Common myeloid progenitor, CD34-positive (primary cell): ENCODE results near the gene AMN1.
"Not testable (repeated sequence)": the region's sequence is repeated elsewhere in the genome, so short reads cannot be mapped to it uniquely, and the experiment has no call there.

Experiments
- CTCF ChIA-PET: fragments of 350-600 bp; sonication (Branson Sonifier 250); formaldehyde crosslinking; loops from one replicate; lab custom pipeline; 2021; ENCODE audit warnings: antibody characterized with exemption; lab: Charles Lee
- POLR2A ChIA-PET: fragments of 350-600 bp; sonication (Branson Sonifier 250); formaldehyde crosslinking; loops from one replicate; lab custom pipeline; 2021; ENCODE audit warnings: antibody characterized with exemption; lab: Charles Lee
- DNase-seq, 3 donors: peaks; one replicate each; pipeline versions ENCODE4 v3.0.0 to v3.0.0-alpha.2; 2013
- H3K27ac ChIP-seq, 2 experiments: 1 replicate in 1 of 2; 2 replicates in 1 of 2; pipeline ENCODE4 v1.7.0; 2013; ENCODE audit warnings: inconsistent platforms in 2 of 2, low read length in 2 of 2, mild to moderate bottlenecking in 2 of 2, low read depth in 1 of 2, moderate library complexity in 1 of 2; ENCODE audit not compliant: severe bottlenecking in 2 of 2, insufficient read depth in 1 of 2, poor library complexity in 1 of 2
- H3K27me3 ChIP-seq, 5 experiments: replicated peaks in 2 of 5; 1 replicate in 3 of 5; 2 replicates in 2 of 5; pipeline versions ENCODE4 v1.6.1 to v1.7.0; 2013; ENCODE audit warnings: low read length in 4 of 5, mild to moderate bottlenecking in 2 of 5, moderate library complexity in 2 of 5, inconsistent platforms in 1 of 5; ENCODE audit not compliant: insufficient read depth in 5 of 5, control insufficient read depth in 4 of 5
- H3K36me3 ChIP-seq, 4 experiments: 1 replicate in 2 of 4; 2 replicates in 2 of 4; pipeline versions ENCODE4 v1.6.1 to v1.7.0; 2013; ENCODE audit warnings: low read length in 3 of 4, control low read depth in 1 of 4, mild to moderate bottlenecking in 1 of 4; ENCODE audit not compliant: control insufficient read depth in 4 of 4, insufficient read depth in 4 of 4
- H3K4me1 ChIP-seq, 4 experiments: 1 replicate in 3 of 4; 2 replicates in 1 of 4; pipeline versions ENCODE4 v1.6.1 to v1.7.1; 2013; ENCODE audit warnings: low read length in 3 of 4, mild to moderate bottlenecking in 3 of 4, control low read depth in 1 of 4, inconsistent platforms in 1 of 4, moderate library complexity in 1 of 4; ENCODE audit not compliant: control insufficient read depth in 4 of 4, insufficient read depth in 4 of 4; ENCODE audit errors: control extremely low read depth in 1 of 4
- H3K4me3 ChIP-seq, 7 experiments: 1 replicate in 4 of 7; 2 replicates in 3 of 7; pipeline versions ENCODE4 v1.5.1 to v1.7.0; 2013; ENCODE audit warnings: mild to moderate bottlenecking in 7 of 7, low read length in 6 of 7, moderate library complexity in 6 of 7, inconsistent platforms in 2 of 7, low read depth in 2 of 7, control low read depth in 1 of 7; ENCODE audit not compliant: insufficient read depth in 4 of 7, control insufficient read depth in 1 of 7; ENCODE audit errors: extremely low read depth in 1 of 7
- H3K9me3 ChIP-seq, 5 experiments: 1 replicate in 4 of 5; 2 replicates in 1 of 5; pipeline versions ENCODE4 v1.6.1 to v1.7.1; 2013; ENCODE audit warnings: low read length in 4 of 5, mild to moderate bottlenecking in 2 of 5, inconsistent platforms in 1 of 5, low read depth in 1 of 5, moderate library complexity in 1 of 5; ENCODE audit not compliant: control insufficient read depth in 4 of 5, insufficient read depth in 2 of 5; ENCODE audit errors: control extremely low read depth in 1 of 5
- WGBS: methylation state at CpG from one replicate; pipeline ENCODE4 v1.1.5; 2013; ENCODE audit not compliant: insufficient coverage; 5-methylcytosine and 5-hydroxymethylcytosine counted together

Gene AMN1

DNA sequence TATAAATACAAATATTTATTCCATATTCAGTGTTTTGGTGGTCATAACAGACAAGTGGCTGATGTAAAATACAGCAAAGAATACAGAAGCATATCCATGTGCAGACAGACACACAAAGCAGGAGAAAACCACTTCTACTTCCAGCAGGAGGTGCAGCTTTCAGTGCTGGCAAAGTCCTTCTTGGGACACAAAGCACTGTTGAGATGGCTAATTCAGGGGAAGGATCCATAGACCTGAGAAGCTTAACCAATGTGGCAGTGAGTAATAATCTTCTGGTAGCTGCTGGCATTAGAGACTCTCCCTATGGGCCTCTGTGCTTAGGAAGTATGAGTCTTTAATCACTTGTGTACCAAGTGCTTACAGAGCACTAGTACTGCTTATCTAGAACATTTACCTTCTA, 26.8 kb downstream of the AMN1 start:
- CTCF ChIA-PET: interaction anchor here (0.6 to 2.0 kb wide), 3 partner anchors 11 to 360 kb away, joined by 4 to 11 read pairs (median 4); no protein-coding TSS in a partner anchor
- DNase-seq: peak; percentile 21 to 45 (median 23)
- H3K36me3 ChIP-seq: peaks cover 0 to 11% (median 5%) of the 10 kb centered on the region in 4 experiments
- POLR2A ChIA-PET: no interaction called here
- no peaks in the 10 kb centered on the region for H3K27me3 ChIP-seq
- no peak overlapping the region for H3K27ac ChIP-seq
- peaks cover 0 to under 1% (median 0%) of the 10 kb centered on the region in 5 experiments for H3K9me3 ChIP-seq
- H3K4me1 ChIP-seq: no peaks in the 10 kb centered on the region
- H3K4me3 ChIP-seq: no peak overlapping the region

DNA sequence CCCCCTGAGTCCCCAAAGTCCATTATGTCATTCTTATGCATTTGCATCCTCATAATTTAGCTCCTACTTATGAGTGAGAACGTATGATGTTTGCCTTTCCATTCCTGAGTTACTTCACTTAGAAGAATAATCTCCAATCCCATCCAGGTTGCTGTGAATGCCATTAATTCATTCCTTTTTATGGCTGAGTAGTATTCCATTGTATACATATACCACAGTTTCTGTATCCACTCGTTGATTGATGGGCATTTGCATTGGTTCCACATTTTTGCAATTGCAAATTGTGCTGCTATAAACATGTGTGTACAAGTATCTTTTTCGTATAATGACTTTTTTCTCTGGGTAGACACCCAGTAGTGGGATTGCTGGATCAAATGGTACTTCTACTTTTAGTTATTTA, 38.9 kb downstream of the AMN1 start:
- CTCF ChIA-PET: interaction anchor here (1.6 kb wide), 1 partner anchor 43 kb away, joined by 4 read pairs; no protein-coding TSS in a partner anchor
- H3K4me3 ChIP-seq, POLR2A ChIA-PET, H3K9me3 ChIP-seq, DNase-seq, H3K27ac ChIP-seq, H3K27me3 ChIP-seq: not testable (repeated sequence)
- peaks cover 0 to 16% (median 7%) of the 10 kb centered on the region in 4 experiments for H3K4me1 ChIP-seq
- peaks cover 0 to 13% (median 3%) of the 10 kb centered on the region in 4 experiments for H3K36me3 ChIP-seq
- 100% methylated on average over 1 of the region's 3 CpGs for WGBS

DNA sequence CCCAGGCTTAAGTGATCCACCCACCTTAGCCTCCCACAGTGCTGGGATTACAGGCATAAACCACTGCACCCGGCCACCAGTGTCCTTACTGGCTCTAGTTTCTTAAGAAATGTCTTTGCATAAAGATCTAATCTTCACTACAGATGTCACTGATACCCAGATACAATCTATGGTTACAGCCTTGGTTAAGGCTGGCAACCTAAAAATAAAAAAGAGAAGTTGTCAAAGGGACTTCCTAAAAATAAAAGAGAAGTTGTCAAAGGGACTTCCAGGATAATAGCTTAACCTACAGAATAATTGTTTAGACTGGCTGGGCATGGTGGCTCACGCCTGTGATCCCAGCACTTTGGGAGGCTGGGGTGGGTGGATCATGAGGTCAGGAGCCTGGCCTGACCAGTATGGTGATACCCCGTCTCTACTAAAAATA, 41.7 kb downstream of the AMN1 start:
- peak; percentile 67 to 93 (median 88) for DNase-seq
- Histone ChIP-seq H3K4me3 (peak overlapping the region in 1 of 7 experiments; percentile 18), H3K4me1 (peaks cover 0 to 16% (median 7%) of the 10 kb centered on the region in 4 experiments), H3K36me3 (peaks cover 0 to 16% (median 1%) of the 10 kb centered on the region in 4 experiments), H3K27ac (no peak overlapping the region), H3K9me3 (peaks cover 0 to 30% (median 16%) of the 10 kb centered on the region in 5 experiments), H3K27me3 (no peaks in the 10 kb centered on the region)
- ChIA-PET CTCF (interaction anchor here (0.8 to 1.5 kb wide), 5 partner anchors 18 to 619 kb away, joined by 3 to 5 read pairs (median 4); no protein-coding TSS in a partner anchor), POLR2A (no interaction called here)
- WGBS: 0% methylated on average over 1 of the region's 3 CpGs

DNA sequence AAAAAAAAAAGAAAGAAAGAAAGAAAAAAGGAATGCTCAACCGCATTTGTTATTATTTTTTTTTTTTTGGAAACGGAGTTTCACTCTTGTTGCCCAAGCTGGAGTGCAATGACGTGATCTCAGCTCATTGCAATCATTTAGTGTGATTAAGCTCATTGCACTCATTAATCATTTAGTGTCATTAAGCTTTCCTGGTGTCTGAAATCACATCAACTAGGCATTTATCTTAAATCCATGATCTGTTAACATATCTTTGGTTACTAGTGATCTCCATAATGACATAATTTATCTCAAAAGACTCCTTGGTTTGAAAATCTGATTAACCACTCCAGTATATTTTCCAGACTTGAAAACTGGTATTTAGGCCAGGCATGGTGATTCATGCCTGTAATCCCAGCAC, 43.0 kb downstream of the AMN1 start:
- H3K27me3 ChIP-seq: no peaks in the 10 kb centered on the region
- ChIA-PET POLR2A (no interaction called here), CTCF (interaction anchor here (0.6 to 1.4 kb wide), 3 partner anchors 11 to 30 kb away, joined by 3 to 4 read pairs (median 3); no protein-coding TSS in a partner anchor)
- no peak overlapping the region for H3K27ac ChIP-seq
- peaks cover 0 to 16% (median 7%) of the 10 kb centered on the region in 4 experiments for H3K4me1 ChIP-seq
- no peak for DNase-seq
- H3K9me3 ChIP-seq: peaks cover 0 to 30% (median 16%) of the 10 kb centered on the region in 5 experiments
- H3K36me3 ChIP-seq: peaks cover 0 to 16% (median 1%) of the 10 kb centered on the region in 4 experiments
- WGBS: 100% methylated on average over 1 of the region's 3 CpGs
- peak overlapping the region in 1 of 7 experiments; percentile 11 for H3K4me3 ChIP-seq

DNA sequence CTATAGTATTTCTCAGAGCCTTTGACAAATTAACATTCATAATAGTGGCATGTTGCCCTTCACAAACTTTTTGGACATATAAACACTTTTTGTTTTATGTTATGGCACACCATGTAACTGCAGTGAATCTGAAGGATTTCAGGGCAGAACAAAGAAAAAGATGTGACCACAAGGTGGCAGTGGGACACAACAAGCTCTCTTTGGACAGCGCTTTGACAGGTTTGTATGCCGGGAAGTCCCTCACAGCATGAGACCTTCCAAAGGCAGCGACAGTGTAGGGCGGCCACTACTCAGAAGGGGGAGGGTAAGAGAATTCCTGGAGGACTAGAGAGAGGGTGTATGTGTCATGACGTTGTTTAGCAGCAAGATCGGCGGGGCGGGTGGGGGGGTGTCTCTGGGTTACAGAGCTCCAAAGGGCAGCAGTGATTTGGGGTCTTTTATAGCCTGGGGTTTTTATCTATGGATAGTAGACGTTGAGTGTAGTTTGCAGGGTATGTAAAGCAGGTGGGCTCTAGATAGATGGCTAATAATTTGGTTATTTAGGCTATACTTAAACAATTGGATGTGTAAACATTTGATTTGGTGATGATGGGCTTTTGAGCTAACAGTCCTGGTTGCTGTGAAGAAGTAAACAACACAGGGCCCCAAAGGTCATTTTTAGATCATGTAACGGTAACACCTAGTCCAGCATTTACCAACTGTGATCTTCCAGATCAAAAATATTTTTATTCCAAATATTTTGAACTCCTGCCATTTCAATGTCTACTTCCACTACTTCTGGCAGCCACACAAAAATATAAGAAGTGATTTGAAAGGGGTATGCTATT, 46.5 kb downstream of the AMN1 start:
- Histone ChIP-seq H3K4me1 (peaks cover 0 to 11% (median 6%) of the 10 kb centered on the region in 4 experiments), H3K27ac (no peak overlapping the region), H3K9me3 (peaks cover 0 to 27% (median 16%) of the 10 kb centered on the region in 5 experiments), H3K36me3 (peaks cover 0 to 12% (median 0%) of the 10 kb centered on the region in 4 experiments), H3K4me3 (no peak overlapping the region), H3K27me3 (no peaks in the 10 kb centered on the region)
- peak; percentile 88 to 94 (median 91) for DNase-seq
- POLR2A ChIA-PET: no interaction called here
- CTCF ChIA-PET: interaction anchor here (0.6 to 2.8 kb wide), 13 partner anchors 10 to 626 kb away, joined by 3 to 11 read pairs (median 4); partner anchors contain the start of gene AMN1
- WGBS: 83% methylated on average over 7 of the region's 10 CpGs

DNA sequence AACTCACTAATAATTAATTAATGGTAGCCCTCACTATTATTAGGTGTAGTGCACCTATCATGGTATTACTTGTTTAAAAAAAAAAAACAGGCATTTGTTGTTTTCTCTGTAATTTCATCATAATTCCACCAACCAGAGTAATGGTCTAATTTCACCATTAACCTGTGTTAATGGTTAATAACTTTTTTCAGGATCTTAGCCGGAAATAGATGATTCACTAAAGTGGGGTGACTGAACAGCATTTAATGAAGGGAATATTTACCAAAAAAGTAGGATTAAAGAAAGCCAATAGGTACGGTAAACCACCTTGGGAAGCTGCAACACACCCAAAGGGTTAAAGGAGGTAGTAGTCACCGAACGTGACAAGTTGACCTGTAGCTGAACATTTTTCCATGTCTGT, 56.3 kb downstream of the AMN1 start:
- WGBS: 83% methylated on average over 1 of the region's 4 CpGs
- no peaks in the 10 kb centered on the region for H3K27me3 ChIP-seq
- POLR2A ChIA-PET: no interaction called here
- H3K4me3 ChIP-seq: no peak overlapping the region
- no peaks in the 10 kb centered on the region for H3K4me1 ChIP-seq
- peaks cover 0 to 8% (median 3%) of the 10 kb centered on the region in 5 experiments for H3K9me3 ChIP-seq
- no peak for DNase-seq
- peaks cover 0 to 6% (median under 1%) of the 10 kb centered on the region in 4 experiments for H3K36me3 ChIP-seq
- no peak overlapping the region for H3K27ac ChIP-seq
- CTCF ChIA-PET: interaction anchor here (1.5 to 3.5 kb wide), 2 partner anchors 9 to 19 kb away, joined by 3 to 10 read pairs; no protein-coding TSS in a partner anchor
